Measurements from ENCODE around the gene MRPS10.

DNA sequence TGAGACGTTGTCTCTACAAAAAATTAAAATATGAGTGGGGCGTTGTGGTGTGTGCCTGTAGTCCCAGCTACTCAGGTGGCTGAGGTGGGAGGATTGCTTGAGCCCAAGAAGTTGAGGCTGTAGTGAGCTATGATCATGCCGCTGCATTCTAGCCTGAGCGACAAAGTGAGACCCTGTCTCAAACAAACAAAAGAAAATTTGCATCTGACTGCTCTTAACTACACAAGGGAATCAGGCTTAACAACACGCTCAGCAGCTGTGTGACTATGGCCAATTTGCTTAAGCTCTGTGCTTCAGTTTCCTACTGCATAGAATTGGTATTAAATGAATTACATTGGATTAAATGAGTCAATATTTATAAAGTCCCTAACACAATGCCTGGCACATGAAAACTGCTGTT is 24.3 kb upstream of the MRPS10 start:
- TF ChIP-seq, protein P1, sequence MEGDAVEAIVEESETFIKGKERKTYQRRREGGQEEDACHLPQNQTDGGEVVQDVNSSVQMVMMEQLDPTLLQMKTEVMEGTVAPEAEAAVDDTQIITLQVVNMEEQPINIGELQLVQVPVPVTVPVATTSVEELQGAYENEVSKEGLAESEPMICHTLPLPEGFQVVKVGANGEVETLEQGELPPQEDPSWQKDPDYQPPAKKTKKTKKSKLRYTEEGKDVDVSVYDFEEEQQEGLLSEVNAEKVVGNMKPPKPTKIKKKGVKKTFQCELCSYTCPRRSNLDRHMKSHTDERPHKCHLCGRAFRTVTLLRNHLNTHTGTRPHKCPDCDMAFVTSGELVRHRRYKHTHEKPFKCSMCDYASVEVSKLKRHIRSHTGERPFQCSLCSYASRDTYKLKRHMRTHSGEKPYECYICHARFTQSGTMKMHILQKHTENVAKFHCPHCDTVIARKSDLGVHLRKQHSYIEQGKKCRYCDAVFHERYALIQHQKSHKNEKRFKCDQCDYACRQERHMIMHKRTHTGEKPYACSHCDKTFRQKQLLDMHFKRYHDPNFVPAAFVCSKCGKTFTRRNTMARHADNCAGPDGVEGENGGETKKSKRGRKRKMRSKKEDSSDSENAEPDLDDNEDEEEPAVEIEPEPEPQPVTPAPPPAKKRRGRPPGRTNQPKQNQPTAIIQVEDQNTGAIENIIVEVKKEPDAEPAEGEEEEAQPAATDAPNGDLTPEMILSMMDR (IDR thresholded peaks at IDR 0.05), result no peak
- no peak for TF ChIP-seq POLR2A (IDR thresholded peaks at IDR 0.05)

Measured in uterus (tissue), 2 donors.